Left lung (tissue), 10 donors: ENCODE data around the gene RAP2C. TPM values are rescaled to one million over a fixed set of nuclear protein-coding genes. Genes with fewer than 3 reads are reported as not detected.

Experiments used
- ATAC-seq: fragments of 200-7000 bp; cut with Tn5 transposase; one replicate; pipeline ENCODE4 v1.9.1; 2020; ENCODE audit warnings: moderate library complexity
- DNase-seq, 4 donors: peaks; one replicate each; pipeline ENCODE4 v3.0.0-alpha.2; 2013 to 2020
- H3K27ac ChIP-seq, 2 donors: fragments of 200-600 bp; sonication (generic) in 1 of 2; one replicate each; pipeline versions ENCODE4 v1.5.0 to v1.8.0; 2020 to 2021
- H3K27me3 ChIP-seq, 2 donors: fragments of 200-600 bp; sonication (generic) in 1 of 2; one replicate each; pipeline versions ENCODE4 v1.5.0 to v1.8.0; 2020 to 2021
- H3K36me3 ChIP-seq, 2 donors: fragments of 200-600 bp; sonication (generic) in 1 of 2; one replicate each; pipeline versions ENCODE4 v1.5.0 to v1.8.0; 2020 to 2021
- H3K4me1 ChIP-seq, 2 donors: fragments of 200-600 bp; one replicate each; pipeline ENCODE4 v1.8.0; 2021
- H3K4me3 ChIP-seq, 2 donors: fragments of 200-600 bp; sonication (generic) in 1 of 2; one replicate each; pipeline versions ENCODE4 v1.5.0 to v1.8.0; 2020 to 2021; ENCODE audit warnings: mild to moderate bottlenecking in 1 of 2
- H3K9me3 ChIP-seq, 2 donors: fragments of 200-600 bp; sonication (generic) in 1 of 2; one replicate each; pipeline versions ENCODE4 v1.5.0 to v1.8.0; 2020 to 2021
- intact Hi-C, 2 donors: fragments of 100-400 bp; cut with DNase I; formaldehyde crosslinking; loops; one replicate each; pipeline versions ENCODE4 v1.11.2 to v1.14.2; 2022
- polyA plus RNA-seq, 6 donors: library from polyadenylated mRNA; unstranded; fragments of 120-200 nt; gene quantifications; one replicate each; pipeline ENCODE4 v1.2.1, GENCODE V29; 2013; ENCODE audit not compliant: insufficient read length in 6 of 6
- total RNA-seq, 2 donors: library from RNA; stranded (reverse); fragmentation: NEBNext Ultra II Directional; extraction: Animal tissue kit (Norgen Biotek cat#: 25700); gene quantifications; one replicate each; pipeline ENCODE4 v1.2.1, GENCODE V29; 2021
- TF ChIP-seq, protein P1 (sequence below), 2 donors: fragments of 200-600 bp; sonication (generic) in 1 of 2; IDR thresholded peaks; one replicate each; pipeline versions ENCODE4 v1.5.0 to v1.8.0; 2021; ENCODE audit warnings: antibody characterized with exemption in 2 of 2
- donor health status: DM: no; HTN: yes; CAD: no.
- donor health status: DM: no; HTN: no; CAD: no.

RAP2C gene
- total and polyA plus RNA-seq, 8 donors = 18.5 to 33.6 (median 30.7) TPM

DNA sequence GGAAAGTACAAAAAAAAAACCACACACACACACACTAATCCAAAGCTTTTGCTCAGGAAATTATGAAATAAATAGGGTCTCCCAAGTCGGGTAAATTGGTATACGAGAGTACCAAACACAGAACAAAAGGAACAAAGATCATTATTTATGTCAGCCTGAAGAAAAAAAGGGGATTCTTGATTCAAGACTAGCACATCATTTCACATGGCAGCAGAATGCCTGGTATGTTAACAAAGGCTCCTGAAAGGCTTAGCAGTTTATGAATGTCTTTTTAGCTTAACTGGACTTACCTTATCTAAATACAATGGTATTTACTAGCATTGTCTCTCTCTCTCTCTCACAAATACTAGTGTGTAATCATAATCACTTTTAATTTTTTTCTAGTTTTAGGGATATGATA lies 11.3 kb downstream of the RAP2C start:
- H3K36me3 ChIP-seq = peaks cover 0 to 33% of the 10 kb centered on the region in 2 donors
- H3K4me1 ChIP-seq = peaks cover 0 to 12% of the 10 kb centered on the region in 2 donors
- DNase-seq (no peak), ATAC-seq (no peak)
- intact Hi-C loops = no loop called here
- TF ChIP-seq, protein P1, sequence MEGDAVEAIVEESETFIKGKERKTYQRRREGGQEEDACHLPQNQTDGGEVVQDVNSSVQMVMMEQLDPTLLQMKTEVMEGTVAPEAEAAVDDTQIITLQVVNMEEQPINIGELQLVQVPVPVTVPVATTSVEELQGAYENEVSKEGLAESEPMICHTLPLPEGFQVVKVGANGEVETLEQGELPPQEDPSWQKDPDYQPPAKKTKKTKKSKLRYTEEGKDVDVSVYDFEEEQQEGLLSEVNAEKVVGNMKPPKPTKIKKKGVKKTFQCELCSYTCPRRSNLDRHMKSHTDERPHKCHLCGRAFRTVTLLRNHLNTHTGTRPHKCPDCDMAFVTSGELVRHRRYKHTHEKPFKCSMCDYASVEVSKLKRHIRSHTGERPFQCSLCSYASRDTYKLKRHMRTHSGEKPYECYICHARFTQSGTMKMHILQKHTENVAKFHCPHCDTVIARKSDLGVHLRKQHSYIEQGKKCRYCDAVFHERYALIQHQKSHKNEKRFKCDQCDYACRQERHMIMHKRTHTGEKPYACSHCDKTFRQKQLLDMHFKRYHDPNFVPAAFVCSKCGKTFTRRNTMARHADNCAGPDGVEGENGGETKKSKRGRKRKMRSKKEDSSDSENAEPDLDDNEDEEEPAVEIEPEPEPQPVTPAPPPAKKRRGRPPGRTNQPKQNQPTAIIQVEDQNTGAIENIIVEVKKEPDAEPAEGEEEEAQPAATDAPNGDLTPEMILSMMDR (IDR thresholded peaks at IDR 0.05) = no peak
- H3K27me3 ChIP-seq = no peaks in the 10 kb centered on the region
- H3K27ac ChIP-seq = no peak overlapping the region
- no peaks in the 10 kb centered on the region for H3K9me3 ChIP-seq
- H3K4me3 ChIP-seq = no peak overlapping the region

DNA sequence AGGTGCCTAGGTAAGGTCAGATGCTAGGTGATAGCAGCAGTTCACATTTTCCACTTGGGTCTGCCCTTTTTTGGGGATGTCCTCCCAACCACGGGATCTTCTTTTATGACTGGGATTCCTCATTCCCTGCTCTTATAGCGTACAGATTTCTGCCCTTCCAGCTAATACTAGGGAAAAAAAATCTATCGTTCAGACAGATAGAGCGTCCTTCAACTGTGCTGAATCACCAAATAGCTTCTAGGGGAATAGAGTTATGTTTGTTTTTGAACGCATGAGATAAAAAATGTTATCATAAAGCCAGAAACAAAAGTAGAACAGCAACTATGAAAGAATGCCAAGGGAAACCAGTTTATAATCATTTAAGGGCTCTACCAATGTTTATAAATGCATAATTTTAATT lies 13.0 kb downstream of the RAP2C start:
- ATAC-seq = no peak
- H3K4me1 ChIP-seq = peaks cover 0 to 4% of the 10 kb centered on the region in 2 donors
- no peak overlapping the region for H3K4me3 ChIP-seq
- peaks cover 0 to 22% of the 10 kb centered on the region in 2 donors for H3K36me3 ChIP-seq
- DNase-seq = no peak
- no peaks in the 10 kb centered on the region for H3K9me3 ChIP-seq
- no peak overlapping the region for H3K27ac ChIP-seq
- H3K27me3 ChIP-seq = no peaks in the 10 kb centered on the region
- intact Hi-C loops = no loop called here
- TF ChIP-seq, protein P1 (IDR thresholded peaks at IDR 0.05) = no peak

DNA sequence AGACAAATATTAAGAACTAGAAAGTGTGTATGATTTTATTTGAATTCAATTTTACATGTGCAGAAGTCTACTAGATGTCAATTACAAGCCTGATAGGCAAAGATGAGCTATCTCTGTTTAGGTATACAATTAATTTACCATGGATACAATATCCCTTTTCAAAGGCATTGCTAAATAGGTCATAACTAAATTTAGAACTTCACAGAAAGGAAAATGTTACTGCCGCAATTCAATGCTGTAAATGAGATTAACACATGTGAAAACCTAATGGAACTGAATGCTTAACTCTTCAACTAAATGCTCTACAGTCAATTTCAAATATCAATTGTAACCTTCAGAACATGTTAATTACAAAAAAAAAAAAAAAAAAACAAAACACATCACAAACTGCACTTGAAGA lies 14.6 kb downstream of the RAP2C start:
- intact Hi-C loops = no loop called here
- ATAC-seq (no peak), DNase-seq (no peak)
- H3K4me1 ChIP-seq = peaks cover 0 to 2% of the 10 kb centered on the region in 2 donors
- TF ChIP-seq, protein P1 (IDR thresholded peaks at IDR 0.05) = no peak
- no peak overlapping the region for H3K4me3 ChIP-seq
- H3K36me3 ChIP-seq = peaks cover 0 to 21% of the 10 kb centered on the region in 2 donors
- no peaks in the 10 kb centered on the region for H3K27me3 ChIP-seq
- H3K9me3 ChIP-seq = no peaks in the 10 kb centered on the region
- H3K27ac ChIP-seq = no peak overlapping the region

- no peaks in the 10 kb centered on the region for H3K27me3 ChIP-seq
- intact Hi-C loops = no loop called here
- ATAC-seq (no peak), DNase-seq (no peak)
- H3K4me3 ChIP-seq = no peak overlapping the region
- H3K27ac ChIP-seq = no peak overlapping the region
- H3K36me3 ChIP-seq = peaks cover 0 to 20% of the 10 kb centered on the region in 2 donors
- H3K9me3 ChIP-seq = no peaks in the 10 kb centered on the region
- TF ChIP-seq, protein P1 (IDR thresholded peaks at IDR 0.05) = no peak
- no peaks in the 10 kb centered on the region for H3K4me1 ChIP-seq
These were observed 18.3 kb downstream of the RAP2C start for GRCh38 chrX:132200976-132201375.

DNA sequence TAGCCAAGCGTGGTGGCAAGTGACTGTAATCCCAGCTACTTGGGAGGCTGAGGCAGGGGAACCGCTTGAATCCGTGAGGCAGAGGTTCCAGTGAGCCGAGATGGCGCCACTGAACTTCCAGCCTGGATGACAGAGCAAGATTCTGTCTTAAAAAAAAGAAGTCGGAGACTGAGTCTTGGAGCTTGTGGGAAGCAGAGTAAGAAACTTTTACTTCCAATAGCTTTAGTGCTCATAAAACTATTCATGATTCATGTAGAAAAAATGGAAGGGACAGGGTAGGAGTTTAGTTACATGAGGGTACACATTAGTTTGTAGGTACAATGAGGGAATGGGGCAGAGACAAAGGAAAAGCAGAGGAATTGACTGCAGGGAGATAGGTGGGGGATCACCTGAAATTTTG lies 19.3 kb downstream of the RAP2C start:
- H3K9me3 ChIP-seq = no peaks in the 10 kb centered on the region
- no peaks in the 10 kb centered on the region for H3K4me1 ChIP-seq
- no peak for ATAC-seq
- intact Hi-C loops = no loop called here
- no peak for DNase-seq
- TF ChIP-seq, protein P1 (IDR thresholded peaks at IDR 0.05) = no peak
- no peaks in the 10 kb centered on the region for H3K27me3 ChIP-seq
- no peak overlapping the region for H3K4me3 ChIP-seq
- H3K36me3 ChIP-seq = peaks cover 0 to 9% of the 10 kb centered on the region in 2 donors
- H3K27ac ChIP-seq = no peak overlapping the region
